A549 (cell line): Measurements from ENCODE around the gene CTDSPL.

Source experiments
- CTCF ChIP-seq: fragments of >200 bp; sonication (Bioruptor Twin); formaldehyde crosslinking; IDR thresholded peaks from 3 replicates; pipeline ENCODE4 v1.5.1; 2016
- EHMT2 ChIP-seq: fragments of 200-600 bp; sonication (generic); IDR thresholded peaks from 2 replicates; pipeline ENCODE4 v1.6.1; 2016; ENCODE audit warnings: antibody characterized with exemption, low read depth, mild to moderate bottlenecking, moderate library complexity
- RARB ChIP-seq: fragments of 250-450 bp; sonication (Bioruptor Pico); IDR thresholded peaks from 2 replicates; pipeline ENCODE4 v1.8.0; 2021; ENCODE audit warnings: mild to moderate bottlenecking, moderate library complexity
- ZC3H11A ChIP-seq: fragments of 450-650 bp; IDR thresholded peaks from 2 replicates; pipeline ENCODE4 v1.6.1; 2014; ENCODE audit warnings: antibody characterized with exemption, mild to moderate bottlenecking

DNA sequence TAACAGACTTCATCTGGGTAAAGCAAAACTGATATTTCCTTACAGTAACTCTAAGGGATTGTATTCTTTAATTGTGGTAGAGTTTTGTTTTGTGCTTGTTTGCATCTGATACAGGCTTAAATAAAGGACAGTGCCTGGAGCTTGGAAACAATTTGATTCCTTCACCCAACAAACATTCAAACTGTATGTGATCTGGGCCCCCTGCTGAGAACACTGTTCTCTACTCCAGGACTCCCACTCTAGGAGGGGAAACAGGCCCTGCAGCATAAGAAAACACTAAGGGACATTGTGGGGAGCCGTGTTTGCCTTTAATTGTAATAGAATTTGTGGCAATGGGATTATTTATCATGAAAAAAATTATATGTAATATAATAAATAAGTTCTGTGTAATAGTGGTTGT is 56.9 kb downstream of the CTDSPL start:
- TF ChIP-seq EHMT2 (no peak), ZC3H11A (no peak), CTCF (no peak), RARB (CRISPR knock-in tag) (no peak)
